AG09319 (cell line): ENCODE data around the gene TMEM61.
"Not testable (repeated sequence)": the region's sequence is repeated elsewhere in the genome, so short reads cannot be mapped to it uniquely, and the experiment has no call there.

Source experiments
- DNase-seq: peaks from one replicate; pipeline ENCODE4 v3.0.0-alpha.2; 2010; ENCODE audit warnings: low read depth; ENCODE audit errors: extremely low read depth
- TF ChIP-seq, protein P1 (sequence below): IDR thresholded peaks from 2 replicates; pipeline ENCODE4 v1.5.1; 2011; ENCODE audit warnings: low read depth, mild to moderate bottlenecking, inconsistent platforms, low read length, moderate library complexity

The TMEM61 gene

DNA sequence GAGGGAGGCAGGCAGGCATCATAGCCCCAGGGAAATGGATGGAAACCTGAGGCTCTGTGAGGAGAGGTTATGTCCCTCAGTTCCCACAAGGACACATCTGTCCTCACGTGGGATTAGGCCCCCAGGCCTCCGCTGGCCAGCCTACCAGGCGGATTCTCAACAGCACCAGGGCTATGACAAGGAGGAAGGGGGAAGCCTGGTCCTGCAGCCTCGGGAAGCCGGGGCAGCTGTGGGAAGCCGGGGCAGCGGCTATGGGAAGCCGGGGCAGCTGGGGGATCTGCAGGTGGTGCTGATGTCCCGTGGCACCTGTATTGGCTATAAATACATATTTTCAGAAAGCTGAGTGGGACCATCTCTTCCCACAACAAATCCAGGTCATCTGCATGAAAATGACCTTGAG, 38.0 kb downstream of the TMEM61 start:
- no peak for DNase-seq
- TF ChIP-seq, protein P1, sequence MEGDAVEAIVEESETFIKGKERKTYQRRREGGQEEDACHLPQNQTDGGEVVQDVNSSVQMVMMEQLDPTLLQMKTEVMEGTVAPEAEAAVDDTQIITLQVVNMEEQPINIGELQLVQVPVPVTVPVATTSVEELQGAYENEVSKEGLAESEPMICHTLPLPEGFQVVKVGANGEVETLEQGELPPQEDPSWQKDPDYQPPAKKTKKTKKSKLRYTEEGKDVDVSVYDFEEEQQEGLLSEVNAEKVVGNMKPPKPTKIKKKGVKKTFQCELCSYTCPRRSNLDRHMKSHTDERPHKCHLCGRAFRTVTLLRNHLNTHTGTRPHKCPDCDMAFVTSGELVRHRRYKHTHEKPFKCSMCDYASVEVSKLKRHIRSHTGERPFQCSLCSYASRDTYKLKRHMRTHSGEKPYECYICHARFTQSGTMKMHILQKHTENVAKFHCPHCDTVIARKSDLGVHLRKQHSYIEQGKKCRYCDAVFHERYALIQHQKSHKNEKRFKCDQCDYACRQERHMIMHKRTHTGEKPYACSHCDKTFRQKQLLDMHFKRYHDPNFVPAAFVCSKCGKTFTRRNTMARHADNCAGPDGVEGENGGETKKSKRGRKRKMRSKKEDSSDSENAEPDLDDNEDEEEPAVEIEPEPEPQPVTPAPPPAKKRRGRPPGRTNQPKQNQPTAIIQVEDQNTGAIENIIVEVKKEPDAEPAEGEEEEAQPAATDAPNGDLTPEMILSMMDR: no peak

DNA sequence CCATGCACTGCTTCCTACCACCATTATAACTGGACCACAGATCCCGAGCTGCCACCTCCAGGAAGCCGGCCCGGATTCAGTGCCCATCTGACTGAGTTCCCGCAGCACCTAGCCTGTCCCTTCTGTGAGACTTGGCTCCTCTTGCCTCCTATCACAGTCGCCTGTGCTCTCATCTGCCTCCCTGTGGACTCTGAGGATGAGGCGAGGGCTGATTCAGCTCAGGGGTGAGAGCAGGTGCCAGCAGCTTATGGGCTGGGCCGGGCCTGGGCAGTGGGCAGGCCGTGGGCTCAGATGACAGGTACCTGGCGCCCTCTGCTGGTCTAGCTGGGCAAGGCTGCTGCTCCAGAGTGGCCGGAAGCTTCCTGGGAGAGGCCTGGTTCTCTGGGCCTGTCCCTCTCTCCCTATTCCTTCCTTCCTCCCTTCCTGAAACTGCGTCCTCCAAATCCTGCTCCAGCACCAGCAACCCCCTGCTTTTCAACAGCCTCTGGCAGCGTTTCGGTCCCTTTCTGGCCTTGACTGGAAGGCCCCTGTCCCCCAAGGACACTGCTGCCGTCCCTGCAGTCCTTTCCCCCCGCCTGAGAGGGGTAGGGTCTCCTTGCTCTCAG, 41.6 kb downstream of the TMEM61 start:
- TF ChIP-seq, protein P1: peak; percentile 95
- DNase-seq: peak; percentile 73

DNA sequence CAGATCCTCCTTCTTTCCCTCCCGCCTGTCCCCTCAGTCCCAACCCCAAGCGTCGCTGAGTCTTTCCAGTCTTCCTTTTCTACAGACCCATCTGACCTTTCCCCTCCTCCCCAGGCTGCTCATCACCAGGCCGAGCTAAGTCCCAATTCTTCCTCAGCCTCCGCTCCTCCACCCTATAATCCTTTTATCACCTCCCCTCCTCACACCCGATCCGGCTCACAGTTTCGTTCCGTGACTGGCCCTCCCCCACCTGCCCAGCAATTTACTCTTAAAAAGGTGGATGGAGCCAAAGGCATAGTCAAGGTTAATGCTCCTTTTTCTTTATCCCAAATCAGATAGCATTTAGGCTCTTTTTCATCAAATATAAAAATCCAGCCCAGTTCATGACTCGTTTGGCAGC, 43.7 kb downstream of the TMEM61 start:
- not testable (repeated sequence) for DNase-seq

DNA sequence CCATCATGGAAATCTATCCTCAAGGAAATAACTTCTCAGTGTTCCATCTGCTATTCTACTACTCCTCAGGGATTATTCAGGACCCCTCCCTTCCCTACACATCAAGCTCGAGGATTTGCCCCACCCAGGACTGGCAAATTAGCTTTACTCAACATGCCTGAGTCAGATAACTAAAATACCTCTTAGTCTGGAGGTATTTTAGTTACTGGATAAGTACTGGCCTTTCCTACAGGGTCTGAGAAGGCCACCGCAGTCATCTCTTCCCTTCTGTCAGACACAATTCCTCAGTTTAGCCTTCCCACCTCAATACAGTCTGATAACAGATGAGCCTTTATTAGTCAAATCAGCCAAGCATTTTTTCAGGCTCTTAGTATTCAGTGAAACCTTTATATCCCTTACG, 46.3 kb downstream of the TMEM61 start:
- DNase-seq: not testable (repeated sequence)

DNA sequence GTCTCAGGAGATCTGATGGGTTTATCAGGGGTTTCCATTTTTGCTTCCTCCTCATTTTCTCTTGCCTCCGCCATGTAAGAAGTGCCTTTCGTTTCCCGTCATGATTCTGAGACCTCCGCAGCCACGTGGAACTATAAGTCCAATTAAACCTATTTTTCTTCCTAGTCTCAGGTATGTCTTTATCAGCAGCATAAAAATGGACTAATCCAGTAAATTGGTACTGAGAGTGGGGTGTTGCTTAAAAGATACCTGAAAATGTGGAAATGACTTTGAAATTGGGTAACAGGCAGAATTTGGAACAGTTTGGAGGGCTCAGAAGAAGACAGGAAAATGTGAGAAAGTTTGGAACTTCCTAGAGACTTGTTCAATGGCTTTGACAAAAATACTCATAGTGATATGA, 50.7 kb downstream of the TMEM61 start:
- not testable (repeated sequence) for DNase-seq

DNA sequence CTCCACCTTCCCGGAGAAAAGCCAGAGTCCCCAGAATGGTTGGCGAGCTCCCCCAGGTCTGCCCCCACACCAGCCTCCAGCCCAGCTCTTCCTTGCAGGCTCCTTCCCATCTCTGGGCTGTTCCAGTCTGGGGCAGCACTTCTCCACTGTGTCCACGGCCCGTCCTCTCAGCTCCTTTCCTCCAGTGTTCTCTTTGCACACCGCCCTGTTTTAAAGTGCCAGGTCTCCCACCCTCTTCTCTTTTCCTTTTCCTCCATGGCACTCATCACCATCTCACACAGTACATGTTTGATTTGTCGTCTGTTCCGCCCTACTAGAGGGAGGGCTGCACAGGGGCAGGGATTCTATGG, 52.8 kb downstream of the TMEM61 start:
- TF ChIP-seq, protein P1: no peak
- no peak for DNase-seq

DNA sequence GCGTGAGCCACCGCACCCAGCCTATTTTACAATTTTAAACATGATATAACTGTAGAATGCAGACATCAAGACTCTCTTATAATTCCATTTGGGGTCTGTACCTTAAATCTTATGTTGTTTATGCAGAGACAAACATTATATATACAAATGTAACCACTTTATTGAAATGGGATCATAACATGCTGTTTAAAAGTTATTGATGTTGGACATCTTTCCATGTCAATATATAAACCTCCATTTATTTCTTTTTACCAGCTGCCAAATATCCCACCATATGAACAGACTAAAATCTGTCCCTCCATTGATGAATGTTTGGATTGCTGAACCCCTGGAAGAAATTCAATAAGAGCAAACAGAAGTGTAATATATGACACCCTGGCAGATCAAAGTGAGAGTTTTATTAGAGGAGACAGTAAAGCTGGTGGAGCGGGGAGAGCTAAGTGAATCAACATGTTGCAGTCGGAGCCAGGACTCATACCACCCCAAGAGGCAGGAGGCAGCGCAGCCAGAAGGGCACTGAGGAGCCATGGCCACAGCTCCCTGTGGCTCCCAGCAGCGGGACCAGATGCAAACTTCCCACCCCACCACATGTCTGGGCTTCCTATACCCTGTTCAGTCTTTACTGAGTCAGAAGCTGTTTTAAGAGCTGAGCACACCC, 54.2 kb downstream of the TMEM61 start:
- TF ChIP-seq, protein P1: no peak
- no peak for DNase-seq

DNA sequence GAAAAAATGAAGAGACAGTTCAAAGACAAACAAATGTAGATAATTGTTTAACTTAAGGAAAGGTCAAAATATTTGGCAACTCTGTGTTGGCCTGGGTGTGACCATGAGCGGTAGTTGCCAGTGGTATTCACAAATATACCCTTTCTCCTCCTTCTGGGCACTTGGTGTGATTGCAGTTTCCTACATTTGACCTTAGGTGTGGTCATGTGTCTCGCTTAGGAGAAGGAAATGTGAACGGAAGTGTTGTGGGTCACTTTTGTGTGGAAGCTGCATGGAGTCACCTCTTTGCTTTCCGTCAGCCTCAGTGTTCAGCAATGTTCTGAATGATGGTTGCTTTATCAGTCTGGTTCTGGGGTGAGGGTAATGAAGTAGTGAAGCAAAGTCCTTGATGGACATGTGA, 55.5 kb downstream of the TMEM61 start:
- no peak for DNase-seq
- TF ChIP-seq, protein P1: no peak
